Parathyroid adenoma (tissue), 2 donors: ENCODE data around the gene CCL5.

Source experiments
- H2AFZ ChIP-seq: fragments of 300-600 bp; sonication (generic); one replicate; pipeline ENCODE4 v1.7.0; 2017; ENCODE audit warnings: antibody characterized with exemption, mild to moderate bottlenecking
- H3K27ac ChIP-seq: fragments of 300-600 bp; sonication (generic); one replicate; pipeline ENCODE4 v1.7.0; 2017
- H3K27me3 ChIP-seq: fragments of 300-600 bp; sonication (generic); one replicate; pipeline ENCODE4 v1.7.0; 2017; ENCODE audit warnings: low read length; ENCODE audit not compliant: control insufficient read depth, insufficient read depth
- H3K36me3 ChIP-seq: fragments of 300-600 bp; sonication (generic); one replicate; pipeline ENCODE4 v1.7.0; 2017; ENCODE audit warnings: low read length; ENCODE audit not compliant: control insufficient read depth, insufficient read depth
- H3K4me1 ChIP-seq: fragments of 300-600 bp; sonication (generic); one replicate; pipeline ENCODE4 v1.7.0; 2017; ENCODE audit warnings: control low read depth
- H3K4me2 ChIP-seq: fragments of 300-600 bp; sonication (generic); one replicate; pipeline ENCODE4 v1.7.0; 2017; ENCODE audit warnings: low read length
- H3K4me3 ChIP-seq: fragments of 300-600 bp; sonication (generic); one replicate; pipeline ENCODE4 v1.7.0; 2017; ENCODE audit warnings: low read depth, low read length
- H3K79me2 ChIP-seq: fragments of 300-600 bp; sonication (generic); one replicate; pipeline ENCODE4 v1.7.0; 2017; ENCODE audit warnings: control low read depth
- H3K9ac ChIP-seq: fragments of 300-600 bp; sonication (generic); one replicate; pipeline ENCODE4 v1.7.0; 2017; ENCODE audit warnings: mild to moderate bottlenecking
- H3K9me3 ChIP-seq: fragments of 300-600 bp; sonication (generic); one replicate; pipeline ENCODE4 v1.7.0; 2017; ENCODE audit warnings: low read length; ENCODE audit not compliant: control insufficient read depth
- TF ChIP-seq, protein P1 (sequence below): fragments of 300-600 bp; sonication (generic); IDR thresholded peaks from one replicate; pipeline ENCODE4 v1.7.0; 2017; ENCODE audit warnings: antibody characterized with exemption, mild to moderate bottlenecking
- donor health status: primary hyperparathyroidism.

The CCL5 gene

DNA sequence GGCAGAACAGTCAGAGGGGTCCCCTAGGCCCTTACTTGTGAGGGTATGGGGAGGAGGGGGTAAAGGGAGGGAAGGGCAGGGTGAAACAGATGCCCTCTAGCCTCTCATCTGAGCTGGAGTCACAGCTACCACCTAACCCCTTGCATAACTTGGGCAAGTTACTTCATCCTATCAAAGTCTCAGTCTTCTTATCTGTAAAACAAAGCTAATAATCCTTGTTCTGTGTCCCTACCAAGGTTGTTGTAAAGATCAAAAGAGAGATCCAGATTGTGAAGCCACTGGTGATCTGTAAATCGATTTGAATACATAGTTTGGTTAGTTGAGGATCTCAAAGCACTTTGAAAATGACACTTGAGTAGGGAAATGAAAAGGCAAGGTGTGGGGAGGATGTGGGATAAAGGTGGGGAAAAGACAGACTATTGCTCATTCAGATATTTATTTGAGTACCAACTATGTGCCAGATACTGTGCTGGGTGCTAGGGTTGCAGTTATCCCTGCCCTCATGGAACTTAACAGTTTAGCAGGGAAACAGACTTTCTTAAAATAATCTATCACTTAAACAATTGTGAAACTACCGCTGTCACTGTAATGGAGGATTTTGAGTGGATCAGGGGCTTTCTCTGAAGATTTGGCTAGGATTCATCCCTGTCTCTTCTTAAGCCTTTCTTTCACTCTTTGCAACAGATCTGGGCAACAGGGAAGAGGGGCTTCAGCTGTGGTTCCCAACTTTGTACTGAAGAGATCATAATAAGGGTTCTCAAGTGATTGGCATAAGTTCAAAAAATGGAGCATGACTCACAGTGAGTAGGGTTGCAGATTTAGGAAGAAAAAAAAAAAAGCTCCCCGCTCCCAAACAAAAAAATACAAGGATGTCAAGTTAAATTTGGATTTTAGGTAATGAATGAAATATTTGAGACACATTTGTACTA, 14.5 kb downstream of the CCL5 start:
- H3K9me3 ChIP-seq, result no peaks in the 10 kb centered on the region
- no peak overlapping the region for H3K4me3 ChIP-seq
- H2AFZ ChIP-seq, result no peak overlapping the region
- H3K4me1 ChIP-seq, result no peaks in the 10 kb centered on the region
- no peaks in the 10 kb centered on the region for H3K79me2 ChIP-seq
- H3K27ac ChIP-seq, result no peak overlapping the region
- no peak overlapping the region for H3K9ac ChIP-seq
- TF ChIP-seq, protein P1, sequence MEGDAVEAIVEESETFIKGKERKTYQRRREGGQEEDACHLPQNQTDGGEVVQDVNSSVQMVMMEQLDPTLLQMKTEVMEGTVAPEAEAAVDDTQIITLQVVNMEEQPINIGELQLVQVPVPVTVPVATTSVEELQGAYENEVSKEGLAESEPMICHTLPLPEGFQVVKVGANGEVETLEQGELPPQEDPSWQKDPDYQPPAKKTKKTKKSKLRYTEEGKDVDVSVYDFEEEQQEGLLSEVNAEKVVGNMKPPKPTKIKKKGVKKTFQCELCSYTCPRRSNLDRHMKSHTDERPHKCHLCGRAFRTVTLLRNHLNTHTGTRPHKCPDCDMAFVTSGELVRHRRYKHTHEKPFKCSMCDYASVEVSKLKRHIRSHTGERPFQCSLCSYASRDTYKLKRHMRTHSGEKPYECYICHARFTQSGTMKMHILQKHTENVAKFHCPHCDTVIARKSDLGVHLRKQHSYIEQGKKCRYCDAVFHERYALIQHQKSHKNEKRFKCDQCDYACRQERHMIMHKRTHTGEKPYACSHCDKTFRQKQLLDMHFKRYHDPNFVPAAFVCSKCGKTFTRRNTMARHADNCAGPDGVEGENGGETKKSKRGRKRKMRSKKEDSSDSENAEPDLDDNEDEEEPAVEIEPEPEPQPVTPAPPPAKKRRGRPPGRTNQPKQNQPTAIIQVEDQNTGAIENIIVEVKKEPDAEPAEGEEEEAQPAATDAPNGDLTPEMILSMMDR, result no peak
- H3K27me3 ChIP-seq, result no peaks in the 10 kb centered on the region
- no peaks in the 10 kb centered on the region for H3K36me3 ChIP-seq
- H3K4me2 ChIP-seq, result no peak overlapping the region

DNA sequence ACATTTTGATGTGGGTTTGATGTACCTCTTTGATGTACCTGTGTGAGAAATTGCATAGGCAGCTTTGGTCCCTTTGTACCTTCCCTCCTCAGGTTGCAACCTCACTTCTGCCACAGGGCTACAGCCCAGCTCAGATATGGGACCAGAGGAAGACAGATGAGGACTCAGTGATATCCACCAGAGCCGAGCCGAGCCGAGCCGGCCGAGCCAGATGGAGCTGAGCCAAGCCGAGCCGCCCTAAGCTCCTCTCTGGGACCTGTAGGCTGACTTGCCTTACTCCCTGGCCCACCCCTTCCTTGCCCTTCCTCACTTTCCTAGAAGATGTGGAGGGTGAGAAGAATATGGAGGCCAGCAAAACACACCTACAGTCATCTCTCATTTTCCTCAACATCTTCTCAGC, 15.3 kb downstream of the CCL5 start:
- Histone ChIP-seq H3K4me2 (no peak overlapping the region), H3K9ac (no peak overlapping the region), H3K9me3 (no peaks in the 10 kb centered on the region), H3K27ac (no peak overlapping the region), H3K36me3 (no peaks in the 10 kb centered on the region), H3K27me3 (no peaks in the 10 kb centered on the region), H3K4me1 (no peaks in the 10 kb centered on the region), H3K79me2 (no peaks in the 10 kb centered on the region), H3K4me3 (no peak overlapping the region), H2AFZ (no peak overlapping the region)
- TF ChIP-seq, protein P1, result no peak

DNA sequence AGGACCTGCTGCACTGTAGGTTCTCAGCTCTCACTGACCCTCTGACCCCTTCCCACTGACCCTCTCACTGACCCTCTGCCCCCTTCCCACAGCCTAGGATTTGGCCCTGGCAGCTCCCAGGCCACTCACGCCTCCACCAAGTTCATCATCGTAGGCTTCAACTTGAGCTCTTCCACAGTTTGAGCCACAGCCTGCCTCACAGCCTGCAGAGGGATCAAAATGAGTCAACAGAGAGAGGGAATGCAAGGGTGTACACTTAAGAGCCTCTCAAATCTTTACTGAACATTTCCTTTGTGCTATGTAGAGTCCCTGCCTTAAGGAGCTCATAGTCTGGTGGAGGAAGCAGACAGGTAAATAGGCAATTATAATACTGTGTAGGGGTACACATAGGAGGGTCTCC, 23.6 kb downstream of the CCL5 start:
- no peaks in the 10 kb centered on the region for H3K27me3 ChIP-seq
- no peak overlapping the region for H2AFZ ChIP-seq
- no peak overlapping the region for H3K27ac ChIP-seq
- no peaks in the 10 kb centered on the region for H3K79me2 ChIP-seq
- no peak overlapping the region for H3K4me2 ChIP-seq
- H3K36me3 ChIP-seq, result no peaks in the 10 kb centered on the region
- TF ChIP-seq, protein P1, result no peak
- H3K4me3 ChIP-seq, result no peak overlapping the region
- no peaks in the 10 kb centered on the region for H3K4me1 ChIP-seq
- H3K9ac ChIP-seq, result no peak overlapping the region
- no peaks in the 10 kb centered on the region for H3K9me3 ChIP-seq

DNA sequence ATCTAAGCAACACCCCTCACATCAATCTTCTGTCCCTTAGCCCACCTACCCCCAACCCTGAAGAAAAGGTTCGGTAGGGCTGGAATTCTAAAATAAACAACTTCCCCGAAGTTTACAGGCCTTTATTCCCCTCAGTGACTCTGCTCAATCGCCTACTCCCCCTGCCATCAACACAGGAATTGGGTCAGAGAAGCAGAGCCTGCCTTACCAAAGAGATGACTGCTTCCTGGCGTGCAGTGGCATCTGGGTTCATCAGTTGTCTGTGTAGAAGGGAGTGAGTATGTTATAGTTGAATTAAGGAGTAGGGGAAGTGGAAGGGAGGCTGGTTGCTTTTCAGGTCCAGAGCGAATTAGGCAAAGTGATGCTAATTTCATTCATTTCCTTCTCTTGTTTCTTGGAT, 24.2 kb downstream of the CCL5 start:
- no peak overlapping the region for H3K9ac ChIP-seq
- no peak overlapping the region for H3K4me3 ChIP-seq
- H2AFZ ChIP-seq, result no peak overlapping the region
- H3K36me3 ChIP-seq, result no peaks in the 10 kb centered on the region
- no peak overlapping the region for H3K27ac ChIP-seq
- no peaks in the 10 kb centered on the region for H3K27me3 ChIP-seq
- no peak overlapping the region for H3K4me2 ChIP-seq
- H3K9me3 ChIP-seq, result no peaks in the 10 kb centered on the region
- TF ChIP-seq, protein P1, result no peak
- no peaks in the 10 kb centered on the region for H3K4me1 ChIP-seq
- no peaks in the 10 kb centered on the region for H3K79me2 ChIP-seq
